Neural progenitor cell (in vitro differentiated cells): ENCODE measurements around the gene GOLIM4. TPM values are rescaled to one million over a fixed set of nuclear protein-coding genes. Genes with fewer than 3 reads are reported as not detected.

Experiments used
- DNase-seq: peaks from one replicate; pipeline ENCODE4 v3.0.0-alpha.2; 2016; ENCODE audit warnings: low spot score
- H2AFZ ChIP-seq: fragments of 200-600 bp; sonication (generic); replicated peaks from 2 replicates; pipeline ENCODE4 v1.6.1; 2016; ENCODE audit warnings: antibody characterized with exemption
- H3F3A ChIP-seq: fragments of 200-600 bp; sonication (generic); 2 replicates; pipeline ENCODE4 v1.6.1; 2016; ENCODE audit warnings: antibody characterized with exemption, low read depth
- H3K27ac ChIP-seq: fragments of 200-600 bp; sonication (generic); 2 replicates; pipeline ENCODE4 v1.5.1; 2016; ENCODE audit warnings: mild to moderate bottlenecking
- H3K27me3 ChIP-seq: fragments of 200-600 bp; sonication (generic); 2 replicates; pipeline ENCODE4 v1.6.1; 2016; ENCODE audit warnings: mild to moderate bottlenecking, moderate library complexity
- H3K36me3 ChIP-seq: fragments of 200-600 bp; sonication (generic); 2 replicates; pipeline ENCODE4 v1.5.1; 2016
- H3K4me1 ChIP-seq: fragments of 200-600 bp; sonication (generic); 2 replicates; pipeline ENCODE4 v1.6.1; 2016; ENCODE audit warnings: mixed run types
- H3K4me2 ChIP-seq: fragments of 200-600 bp; sonication (generic); 2 replicates; pipeline ENCODE4 v1.6.1; 2016
- H3K4me3 ChIP-seq: fragments of 200-600 bp; sonication (generic); 2 replicates; pipeline ENCODE4 v1.5.1; 2016
- H3K79me2 ChIP-seq: fragments of 200-600 bp; sonication (generic); 2 replicates; pipeline ENCODE4 v1.6.1; 2016; ENCODE audit warnings: low read depth
- H3K9ac ChIP-seq: fragments of 200-600 bp; sonication (generic); 2 replicates; pipeline ENCODE4 v1.6.1; 2016
- H3K9me3 ChIP-seq: fragments of 200-600 bp; sonication (generic); 2 replicates; pipeline ENCODE4 v1.5.1; 2016; ENCODE audit warnings: low read depth
- H4K20me1 ChIP-seq: fragments of 200-600 bp; sonication (generic); 2 replicates; pipeline ENCODE4 v1.6.1; 2016; ENCODE audit warnings: low read depth
- H3K27ac Mint-ChIP-seq: 3 replicates; pipeline ENCODE4 v1.8.0; 2021; ENCODE audit warnings: mixed read lengths
- H3K27me3 Mint-ChIP-seq: 2 replicates; pipeline ENCODE4 v1.8.0; 2022; ENCODE audit warnings: low read depth, mild to moderate bottlenecking, inconsistent platforms, moderate library complexity, mixed read lengths; ENCODE audit not compliant: insufficient read depth
- H3K36me3 Mint-ChIP-seq: 3 replicates; pipeline ENCODE4 v1.8.0; 2021; ENCODE audit warnings: mixed read lengths
- H3K4me1 Mint-ChIP-seq: 3 replicates; pipeline ENCODE4 v1.8.0; 2021; ENCODE audit warnings: mixed read lengths
- H3K4me3 Mint-ChIP-seq: 3 replicates; pipeline ENCODE4 v1.8.0; 2021; ENCODE audit warnings: mild to moderate bottlenecking, moderate library complexity, mixed read lengths
- H3K9me3 Mint-ChIP-seq: 3 replicates; pipeline ENCODE4 v1.8.0; 2020; ENCODE audit warnings: mixed read lengths
- CTCF ChIP-seq: fragments of 200-600 bp; sonication (generic); IDR thresholded peaks from 2 replicates; pipeline ENCODE4 v1.5.1; 2017; ENCODE audit warnings: antibody characterized with exemption, mild to moderate bottlenecking
- EZH2 ChIP-seq: fragments of 200-600 bp; sonication (generic); IDR thresholded peaks from 2 replicates; pipeline ENCODE4 v1.6.1; 2017; ENCODE audit warnings: antibody characterized with exemption, mild to moderate bottlenecking, moderate library complexity
- EZH2phosphoT487 ChIP-seq: fragments of 200-600 bp; sonication (generic); IDR thresholded peaks from 2 replicates; pipeline ENCODE4 v1.6.1; 2017; ENCODE audit warnings: antibody characterized with exemption
- total RNA-seq: library from RNA; depleted of rRNA; stranded (reverse); fragments of >200 nt; gene quantifications from 2 replicates; pipeline ENCODE4 v1.2.3, GENCODE V29; 2015; ENCODE audit warnings: low replicate concordance

Gene GOLIM4
- total RNA-seq, 1 donor from 2014 or later, result 22.9 TPM

GRCh38 chr3:168030577-168030976 lies 65.1 kb downstream of the GOLIM4 start:
- no peaks in the 10 kb centered on the region for H3F3A ChIP-seq
- no peak overlapping the region for H3K4me2 ChIP-seq
- no peak overlapping the region for H3K27ac ChIP-seq
- H3K4me3 ChIP-seq, result no peak overlapping the region
- H3K9ac ChIP-seq, result no peak overlapping the region
- Mint-ChIP-seq H3K4me3 (no peak overlapping the region), H3K9me3 (no peaks in the 10 kb centered on the region), H3K27me3 (peaks cover 3% of the 10 kb centered on the region), H3K36me3 (peaks cover 37% of the 10 kb centered on the region), H3K4me1 (no peaks in the 10 kb centered on the region), H3K27ac (no peak overlapping the region)
- H3K27me3 ChIP-seq, result no peaks in the 10 kb centered on the region
- TF ChIP-seq CTCF, result no peak
- TF ChIP-seq EZH2, result no peak
- no peak for TF ChIP-seq EZH2phosphoT487
- no peaks in the 10 kb centered on the region for H3K36me3 ChIP-seq
- no peaks in the 10 kb centered on the region for H3K4me1 ChIP-seq
- H3K9me3 ChIP-seq, result no peaks in the 10 kb centered on the region
- no peaks in the 10 kb centered on the region for H3K79me2 ChIP-seq
- DNase-seq, result no peak
- no peaks in the 10 kb centered on the region for H4K20me1 ChIP-seq
- no peak overlapping the region for H2AFZ ChIP-seq

- no peaks in the 10 kb centered on the region for H4K20me1 ChIP-seq
- DNase-seq, result peak; percentile 33
Measured at GRCh38 chr3:168029705-168030104, 66.0 kb downstream of the GOLIM4 start.

GRCh38 chr3:168028086-168028485 lies 67.6 kb downstream of the GOLIM4 start:
- Histone ChIP-seq H3K9ac (no peak overlapping the region), H3K4me3 (no peak overlapping the region), H3K36me3 (no peaks in the 10 kb centered on the region), H2AFZ (no peak overlapping the region), H3K27me3 (no peaks in the 10 kb centered on the region), H3K9me3 (no peaks in the 10 kb centered on the region), H3K27ac (no peak overlapping the region), H4K20me1 (no peaks in the 10 kb centered on the region), H3K4me1 (no peaks in the 10 kb centered on the region), H3K79me2 (no peaks in the 10 kb centered on the region), H3K4me2 (no peak overlapping the region), H3F3A (no peaks in the 10 kb centered on the region)
- H3K4me3 Mint-ChIP-seq, result no peak overlapping the region
- no peak overlapping the region for H3K27ac Mint-ChIP-seq
- peaks cover 3% of the 10 kb centered on the region for H3K27me3 Mint-ChIP-seq
- no peak for DNase-seq
- TF ChIP-seq CTCF, result no peak
- peaks cover 47% of the 10 kb centered on the region for H3K36me3 Mint-ChIP-seq
- no peaks in the 10 kb centered on the region for H3K9me3 Mint-ChIP-seq
- no peaks in the 10 kb centered on the region for H3K4me1 Mint-ChIP-seq

More at GRCh38 chr3:168029705-168030104, 66.0 kb downstream of the GOLIM4 start:
- Histone ChIP-seq H3F3A (no peaks in the 10 kb centered on the region), H3K27me3 (no peaks in the 10 kb centered on the region), H3K9ac (no peak overlapping the region), H3K4me2 (no peak overlapping the region), H3K27ac (no peak overlapping the region), H3K9me3 (no peaks in the 10 kb centered on the region), H3K79me2 (no peaks in the 10 kb centered on the region), H2AFZ (no peak overlapping the region), H3K4me1 (no peaks in the 10 kb centered on the region), H3K36me3 (no peaks in the 10 kb centered on the region), H3K4me3 (no peak overlapping the region)
- H3K36me3 Mint-ChIP-seq, result peaks cover 35% of the 10 kb centered on the region
- H3K9me3 Mint-ChIP-seq, result no peaks in the 10 kb centered on the region
- TF ChIP-seq EZH2 (no peak), EZH2phosphoT487 (no peak), CTCF (no peak)
- no peak overlapping the region for H3K27ac Mint-ChIP-seq
- H3K27me3 Mint-ChIP-seq, result peaks cover 3% of the 10 kb centered on the region
- H3K4me1 Mint-ChIP-seq, result no peaks in the 10 kb centered on the region
- H3K4me3 Mint-ChIP-seq, result no peak overlapping the region
